Adipocyte (in vitro differentiated cells): ENCODE results near the gene CLK1.
A peak's percentile ranks its signal among the peaks of the same experiment; 100 is the strongest.

Source experiments
- DNase-seq: peaks from one replicate; pipeline ENCODE4 v3.0.0-alpha.2; 2015; ENCODE audit warnings: low read depth
- H3K27me3 ChIP-seq: replicated peaks from 2 replicates; pipeline ENCODE4 v1.7.0; 2013; ENCODE audit warnings: mild to moderate bottlenecking, low read length, moderate library complexity; ENCODE audit not compliant: control insufficient read depth, insufficient read depth
- H3K36me3 ChIP-seq: 2 replicates; pipeline ENCODE4 v1.7.0; 2013; ENCODE audit warnings: low read length, mild to moderate bottlenecking, moderate library complexity; ENCODE audit not compliant: control insufficient read depth, insufficient read depth, severe bottlenecking
- H3K4me1 ChIP-seq: 2 replicates; pipeline ENCODE4 v1.7.0; 2013; ENCODE audit warnings: mild to moderate bottlenecking, low read length, moderate library complexity; ENCODE audit not compliant: control insufficient read depth, insufficient read depth
- H3K4me3 ChIP-seq: 2 replicates; pipeline ENCODE4 v1.7.0; 2013; ENCODE audit warnings: mild to moderate bottlenecking, low read length, moderate library complexity
- H3K9ac ChIP-seq: 2 replicates; pipeline ENCODE4 v1.7.0; 2013; ENCODE audit warnings: mild to moderate bottlenecking, low read length, moderate library complexity
- H3K9me3 ChIP-seq: 2 replicates; pipeline ENCODE4 v1.7.0; 2013; ENCODE audit warnings: mild to moderate bottlenecking, low read length, moderate library complexity; ENCODE audit not compliant: control insufficient read depth

Gene CLK1

DNA sequence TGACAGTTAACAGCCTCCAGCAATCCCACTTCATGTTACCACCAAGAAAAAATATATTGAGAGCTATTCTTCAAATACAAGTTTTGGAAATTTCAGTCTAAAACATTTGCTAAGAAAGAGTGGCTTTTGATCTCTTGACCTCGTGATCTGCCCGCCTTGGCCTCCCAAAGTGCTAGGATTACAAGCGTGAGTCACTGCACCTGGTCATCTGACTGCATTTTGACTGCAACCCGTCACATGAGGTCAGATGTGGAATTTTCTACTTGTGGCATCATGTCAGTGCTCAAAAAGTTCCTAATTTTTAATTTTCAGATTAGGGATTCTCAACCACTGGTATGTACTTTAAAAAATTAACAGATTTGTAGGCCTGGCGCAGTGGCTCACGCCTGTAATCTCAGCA, 9.1 kb upstream of the CLK1 start:
- Histone ChIP-seq H3K9me3 (no peaks in the 10 kb centered on the region), H3K4me3 (no peak overlapping the region), H3K27me3 (no peaks in the 10 kb centered on the region), H3K4me1 (no peaks in the 10 kb centered on the region), H3K36me3 (peaks cover 67% of the 10 kb centered on the region), H3K9ac (no peak overlapping the region)
- DNase-seq: no peak

DNA sequence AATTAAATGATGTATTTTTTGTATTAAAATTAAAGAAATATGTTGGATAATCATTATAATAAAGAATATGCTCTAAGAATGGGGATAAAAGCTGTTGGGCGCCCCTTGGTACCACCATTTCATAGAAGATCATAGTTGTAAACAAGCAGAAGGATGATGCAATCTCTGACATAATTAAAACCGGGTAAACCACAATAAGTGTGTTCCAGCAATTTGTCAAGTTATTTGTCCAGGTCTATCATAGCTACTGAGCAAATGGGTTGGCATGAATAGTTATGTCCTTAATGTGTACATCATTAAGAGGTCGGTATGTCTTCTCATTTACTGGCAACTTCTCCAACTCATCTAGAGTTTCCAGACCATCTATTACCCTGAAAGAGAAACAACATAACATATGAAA, 6.7 kb upstream of the CLK1 start:
- peaks cover 44% of the 10 kb centered on the region for H3K36me3 ChIP-seq
- H3K4me3 ChIP-seq: no peak overlapping the region
- peak; percentile 31 for DNase-seq
- no peaks in the 10 kb centered on the region for H3K9me3 ChIP-seq
- H3K27me3 ChIP-seq: no peaks in the 10 kb centered on the region
- no peak overlapping the region for H3K9ac ChIP-seq
- peaks cover 11% of the 10 kb centered on the region for H3K4me1 ChIP-seq

DNA sequence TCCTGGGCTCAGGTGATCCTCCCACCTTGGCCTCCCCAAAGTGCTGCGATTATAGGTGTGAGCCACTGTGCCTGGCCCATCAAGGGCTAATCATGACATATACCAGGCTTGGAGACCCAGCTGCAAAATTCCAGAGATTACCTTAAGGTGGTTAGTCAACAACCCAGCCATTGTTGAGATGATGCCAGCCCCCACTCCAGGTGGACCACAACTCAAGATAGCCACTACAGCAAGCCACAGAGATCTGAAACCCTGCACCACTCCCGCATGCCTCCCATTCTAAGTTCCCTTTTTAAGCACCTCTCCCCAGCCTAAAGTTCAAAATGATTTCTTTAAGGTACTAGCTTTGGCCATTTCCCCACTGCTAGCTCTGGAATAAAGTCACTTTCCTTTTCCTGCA, 4.6 kb upstream of the CLK1 start:
- Histone ChIP-seq H3K27me3 (no peaks in the 10 kb centered on the region), H3K4me3 (no peak overlapping the region), H3K4me1 (peaks cover 15% of the 10 kb centered on the region), H3K9me3 (no peaks in the 10 kb centered on the region), H3K9ac (no peak overlapping the region), H3K36me3 (peaks cover 26% of the 10 kb centered on the region)
- DNase-seq: no peak

DNA sequence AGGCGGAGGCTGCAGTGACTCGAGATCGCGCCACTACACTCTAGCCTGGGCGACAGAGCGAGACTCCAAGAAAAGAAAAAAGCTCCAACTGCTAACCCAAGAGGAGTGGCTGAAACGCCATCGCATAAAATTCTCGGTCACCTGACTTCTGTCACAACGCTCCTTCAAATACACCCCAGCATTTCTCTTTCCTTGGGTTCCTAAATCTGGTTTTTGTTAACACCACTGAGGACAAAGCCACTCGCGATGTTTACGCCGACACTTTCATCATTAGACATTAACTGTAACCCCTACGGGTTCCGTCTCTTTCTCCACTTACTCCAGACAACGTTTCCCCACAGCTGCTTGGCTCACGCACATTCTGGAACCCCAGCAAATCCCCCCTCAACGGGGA, 679 bp downstream of the CLK1 start:
- Histone ChIP-seq H3K36me3 (peaks cover 20% of the 10 kb centered on the region), H3K9ac (peak overlapping the region; percentile 100), H3K4me1 (peaks cover 46% of the 10 kb centered on the region), H3K9me3 (no peaks in the 10 kb centered on the region), H3K4me3 (peak overlapping the region; percentile 100), H3K27me3 (no peaks in the 10 kb centered on the region)
- DNase-seq: no peak

DNA sequence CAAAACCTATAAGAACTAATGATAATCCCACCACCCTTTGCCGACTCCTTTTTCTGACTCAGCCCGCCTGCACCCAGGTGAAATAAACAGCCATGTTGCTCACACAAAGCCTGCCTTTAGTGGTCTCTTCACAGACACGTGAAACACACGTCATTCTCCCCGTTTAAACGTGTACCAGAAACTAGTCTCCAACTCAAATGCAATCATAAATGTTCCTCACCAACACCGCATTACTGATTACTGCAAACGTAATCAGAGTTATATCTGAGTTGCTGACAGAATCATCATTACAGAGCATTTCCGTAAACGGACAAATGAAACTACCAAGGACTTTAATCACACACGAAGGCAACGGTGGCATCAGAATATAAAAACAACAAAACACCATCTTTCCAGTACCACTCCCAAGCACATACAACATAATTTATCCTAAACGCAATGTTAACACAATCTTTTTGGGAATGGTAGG, 1.9 kb downstream of the CLK1 start:
- peak; percentile 81 for DNase-seq
- Histone ChIP-seq H3K27me3 (no peaks in the 10 kb centered on the region), H3K9ac (peak overlapping the region; percentile 100), H3K4me1 (peaks cover 54% of the 10 kb centered on the region), H3K9me3 (no peaks in the 10 kb centered on the region), H3K4me3 (peak overlapping the region; percentile 100), H3K36me3 (peaks cover 32% of the 10 kb centered on the region)

DNA sequence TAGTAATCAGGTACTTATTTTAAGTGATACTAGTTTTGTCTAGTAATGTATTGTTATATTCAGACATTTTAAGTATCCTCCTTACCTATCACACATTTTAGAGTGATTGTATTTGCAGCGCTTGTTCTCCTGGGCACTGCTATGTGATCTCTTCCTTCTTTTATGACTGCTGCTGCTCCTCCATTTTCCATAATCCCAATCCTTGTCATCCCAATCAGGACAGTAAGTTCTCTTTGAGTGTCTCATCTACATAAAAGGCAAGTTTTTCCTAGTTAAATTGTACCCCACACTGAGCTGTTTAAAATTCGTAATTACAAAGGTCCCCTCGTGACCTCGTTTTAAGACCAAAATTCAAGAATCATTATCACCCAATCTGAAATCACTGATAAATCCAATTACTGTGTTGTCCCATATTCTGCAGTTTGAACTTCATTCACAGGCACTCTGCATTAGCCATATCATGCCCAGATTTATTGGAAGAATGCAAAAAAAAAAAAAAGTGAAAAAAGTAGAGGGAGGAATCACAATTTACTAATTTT, 2.8 kb downstream of the CLK1 start:
- H3K36me3 ChIP-seq: peaks cover 41% of the 10 kb centered on the region

DNA sequence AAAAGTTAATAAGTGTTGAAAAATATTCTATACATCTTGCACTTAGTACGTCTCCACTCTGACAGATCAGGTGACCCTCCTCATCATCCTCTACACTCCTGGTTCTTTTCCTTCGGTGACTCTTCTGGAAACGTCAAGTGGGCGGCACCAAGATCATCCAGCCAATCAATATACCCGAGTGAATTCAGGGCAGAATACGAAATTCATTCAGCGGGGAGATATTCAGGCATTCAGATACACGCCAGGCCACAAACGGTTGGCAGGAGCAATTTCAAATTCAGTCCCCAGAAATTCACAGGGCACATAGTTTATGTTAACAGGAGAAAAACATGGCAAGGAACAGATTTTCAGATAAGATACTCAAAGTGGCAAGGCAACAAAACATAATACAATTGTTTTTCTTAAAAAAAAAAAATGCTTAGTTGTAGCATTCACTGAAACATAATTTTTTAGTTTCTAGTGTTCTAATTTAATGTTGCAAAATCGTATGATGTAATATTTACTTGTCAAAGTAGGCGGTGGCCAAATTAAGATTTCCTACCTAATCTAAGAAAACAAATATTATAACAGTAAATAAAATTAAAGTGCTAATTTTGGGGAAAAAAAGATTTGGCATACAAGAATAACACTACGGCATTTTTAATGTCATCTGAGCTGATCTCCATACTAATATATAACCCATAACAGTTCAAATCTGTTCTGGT, 4.2 kb downstream of the CLK1 start:
- DNase-seq: peak; percentile 57
- Histone ChIP-seq H3K9me3 (no peaks in the 10 kb centered on the region), H3K9ac (peak overlapping the region; percentile 100), H3K27me3 (no peaks in the 10 kb centered on the region), H3K36me3 (peaks cover 56% of the 10 kb centered on the region), H3K4me3 (peak overlapping the region; percentile 100), H3K4me1 (peaks cover 43% of the 10 kb centered on the region)

More for the DNA sequence above, 2.8 kb downstream of the CLK1 start:
- peak overlapping the region; percentile 100 for H3K9ac ChIP-seq
- H3K9me3 ChIP-seq: no peaks in the 10 kb centered on the region
- DNase-seq: peak; percentile 8
- H3K27me3 ChIP-seq: no peaks in the 10 kb centered on the region
- peak overlapping the region; percentile 100 for H3K4me3 ChIP-seq
- peaks cover 46% of the 10 kb centered on the region for H3K4me1 ChIP-seq

DNA sequence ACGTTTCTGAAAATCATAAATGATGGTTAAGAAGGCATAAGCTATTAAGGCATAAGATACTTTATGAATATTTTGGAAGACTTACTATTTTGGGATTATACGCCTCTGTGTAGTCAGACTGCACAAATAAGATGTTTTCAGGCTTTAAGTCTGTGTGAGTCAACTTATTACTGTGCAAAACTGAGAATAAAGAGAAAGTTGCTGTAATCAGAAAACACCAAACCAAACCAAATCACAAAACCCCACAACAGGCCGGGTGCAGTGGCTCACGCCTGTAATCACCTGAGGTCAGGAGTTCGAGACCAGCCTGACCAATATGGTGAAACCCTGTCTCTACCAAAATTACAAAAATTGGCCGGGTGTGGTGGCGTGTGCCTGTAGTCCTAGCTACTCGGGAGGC, 7.7 kb downstream of the CLK1 start:
- no peak for DNase-seq
- peaks cover 38% of the 10 kb centered on the region for H3K4me1 ChIP-seq
- H3K4me3 ChIP-seq: no peak overlapping the region
- H3K9me3 ChIP-seq: no peaks in the 10 kb centered on the region
- H3K27me3 ChIP-seq: no peaks in the 10 kb centered on the region
- H3K9ac ChIP-seq: no peak overlapping the region
- H3K36me3 ChIP-seq: peaks cover 90% of the 10 kb centered on the region

DNA sequence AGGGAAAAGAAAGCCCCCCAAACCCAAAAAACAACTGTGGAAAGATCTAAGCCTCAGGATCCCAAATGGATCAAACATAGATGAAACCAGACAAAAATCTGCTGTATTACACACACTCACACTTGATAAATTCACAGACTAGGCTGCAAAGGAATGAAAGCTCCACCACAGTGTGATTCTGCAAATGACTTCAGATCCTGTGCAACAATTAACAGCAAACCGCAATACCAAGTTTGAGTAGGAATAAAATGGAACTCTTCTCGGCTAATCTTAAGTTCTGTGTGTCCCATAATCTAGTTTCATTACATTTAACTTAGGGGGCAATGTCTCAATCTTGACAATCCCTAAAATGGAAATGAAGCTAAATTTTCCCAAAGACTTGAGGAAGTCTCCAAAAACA, 11.9 kb downstream of the CLK1 start:
- Histone ChIP-seq H3K27me3 (no peaks in the 10 kb centered on the region), H3K4me1 (no peaks in the 10 kb centered on the region), H3K4me3 (no peak overlapping the region), H3K9ac (no peak overlapping the region), H3K9me3 (no peaks in the 10 kb centered on the region), H3K36me3 (peaks cover 73% of the 10 kb centered on the region)
- DNase-seq: no peak

DNA sequence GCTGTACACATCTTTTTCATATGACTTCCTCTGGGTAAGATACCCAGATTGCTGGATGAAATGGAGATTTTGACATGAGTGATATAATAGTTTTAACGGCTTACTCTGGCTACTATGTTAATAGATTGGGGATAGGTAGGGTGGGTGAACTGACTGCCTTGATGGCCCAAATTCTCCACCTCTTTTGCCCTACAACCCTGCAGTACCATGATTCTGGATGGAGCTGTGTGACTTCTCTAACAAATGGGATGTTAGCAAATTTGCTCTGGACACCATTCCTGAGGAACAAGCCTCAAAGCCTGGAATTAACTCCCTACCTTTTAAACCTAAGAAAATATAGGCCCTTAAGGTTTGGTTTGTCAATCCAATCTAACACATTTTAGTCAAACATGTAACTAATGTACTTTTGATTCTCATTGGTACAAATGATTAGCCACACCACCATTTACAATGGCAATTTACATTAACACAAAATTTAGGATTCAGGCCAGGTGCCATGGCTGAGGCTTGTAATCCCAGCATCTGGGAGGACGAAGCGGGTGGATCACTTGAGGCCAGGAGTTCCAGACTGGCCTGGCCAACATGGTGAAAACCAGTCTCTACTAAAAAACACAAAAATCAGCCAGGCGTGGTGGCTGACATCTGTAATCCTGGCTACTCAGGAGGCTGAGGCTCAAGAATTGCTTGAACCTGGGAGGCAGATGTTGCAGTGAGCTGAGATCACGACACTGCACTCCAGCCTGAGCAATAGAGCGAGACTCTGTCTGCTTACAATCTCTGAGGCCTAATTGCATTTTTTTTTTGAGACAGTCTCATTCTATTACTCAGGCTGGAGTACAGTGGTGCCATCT, 12.8 kb downstream of the CLK1 start:
- Histone ChIP-seq H3K27me3 (no peaks in the 10 kb centered on the region), H3K36me3 (peaks cover 63% of the 10 kb centered on the region)

DNA sequence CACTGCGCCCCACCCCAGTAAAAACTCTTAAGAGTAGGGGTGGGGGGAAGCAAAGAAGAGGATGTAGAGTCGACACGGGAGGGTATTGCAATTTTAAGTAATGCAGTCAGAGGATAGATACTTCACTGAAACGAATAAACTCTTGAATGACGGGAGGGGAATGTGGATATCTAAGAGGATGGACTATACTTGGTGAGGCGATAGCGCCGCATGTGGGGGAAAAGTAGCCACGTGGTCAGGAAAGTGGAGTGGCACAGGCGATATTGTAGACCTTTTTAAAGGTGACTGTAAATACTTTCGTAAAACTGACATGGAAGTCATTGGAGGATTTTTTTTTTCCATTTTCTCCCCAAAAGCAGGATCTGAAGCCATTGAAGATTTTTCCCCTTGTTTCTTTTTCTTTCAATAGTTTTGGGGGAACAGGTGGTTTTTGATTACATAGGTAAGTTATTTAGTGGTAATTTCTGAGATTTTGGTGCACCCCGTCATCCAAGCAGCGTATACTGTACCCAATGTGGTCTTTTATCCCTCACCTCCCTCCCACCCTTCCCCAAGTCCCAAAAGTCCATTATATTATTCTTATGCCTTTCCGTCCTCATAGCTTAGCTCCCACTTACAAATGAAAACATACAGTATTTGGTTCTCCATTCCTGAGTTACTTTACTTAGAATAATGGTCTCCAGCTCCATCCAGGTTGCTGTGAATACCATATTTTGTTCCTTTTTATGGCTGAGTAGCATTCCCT, 13.8 kb downstream of the CLK1 start:
- H3K4me3 ChIP-seq: no peak overlapping the region
- H3K9ac ChIP-seq: no peak overlapping the region
- no peaks in the 10 kb centered on the region for H3K27me3 ChIP-seq
- no peaks in the 10 kb centered on the region for H3K4me1 ChIP-seq
- no peak for DNase-seq
- H3K36me3 ChIP-seq: peaks cover 54% of the 10 kb centered on the region
- H3K9me3 ChIP-seq: no peaks in the 10 kb centered on the region

More for the DNA sequence above, 12.8 kb downstream of the CLK1 start:
- no peak overlapping the region for H3K9ac ChIP-seq
- no peak overlapping the region for H3K4me3 ChIP-seq
- H3K4me1 ChIP-seq: no peaks in the 10 kb centered on the region
- DNase-seq: no peak
- H3K9me3 ChIP-seq: no peaks in the 10 kb centered on the region
